Gastrocnemius medialis (tissue), 4 donors: ENCODE measurements around the gene GRIK4. TPM values are rescaled to one million over a fixed set of nuclear protein-coding genes. Genes with fewer than 3 reads are reported as not detected.
"Not testable (repeated sequence)": the region's sequence is repeated elsewhere in the genome, so short reads cannot be mapped to it uniquely, and the experiment has no call there.

ENCODE experiments used
- ATAC-seq, 2 donors: fragments of 150-250 bp; one replicate each; pipeline ENCODE4 v1.9.1; 2016
- DNase-seq, 2 donors: peaks; one replicate each; pipeline ENCODE4 v3.0.0-alpha.2; 2019
- H3K27ac ChIP-seq, 4 donors: fragments of 200-600 bp; sonication (generic); 1 replicate in 1 of 4; 2 replicates in 3 of 4; pipeline ENCODE4 v1.5.1; 2016 to 2018; ENCODE audit warnings: mild to moderate bottlenecking in 2 of 4, moderate library complexity in 1 of 4
- H3K27me3 ChIP-seq, 3 donors: fragments of 200-600 bp; sonication (generic) in 2 of 3; 1 replicate in 1 of 3; 2 replicates in 2 of 3; pipeline versions ENCODE4 v1.5.1 to v1.6.0; 2016 to 2019; ENCODE audit warnings: mild to moderate bottlenecking in 1 of 3, moderate library complexity in 1 of 3
- H3K36me3 ChIP-seq, 2 donors: fragments of 200-600 bp; sonication (generic) in 1 of 2; one replicate each; pipeline ENCODE4 v1.5.1; 2017 to 2018
- H3K4me1 ChIP-seq, 2 donors: fragments of 200-600 bp; sonication (generic) in 1 of 2; one replicate each; pipeline ENCODE4 v1.5.1; 2016 to 2017; ENCODE audit warnings: mild to moderate bottlenecking in 2 of 2
- H3K4me3 ChIP-seq, 4 donors: fragments of 200-600 bp; sonication (generic) in 3 of 4; 1 replicate in 1 of 4; 2 replicates in 3 of 4; pipeline ENCODE4 v1.5.1; 2016 to 2019; ENCODE audit warnings: mild to moderate bottlenecking in 2 of 4
- H3K9me3 ChIP-seq, 3 donors: fragments of 200-600 bp; sonication (generic) in 2 of 3; 1 replicate in 1 of 3; 2 replicates in 2 of 3; pipeline ENCODE4 v1.5.1; 2016 to 2019
- POLR2A ChIP-seq, 2 donors: fragments of 450-650 bp; IDR thresholded peaks; one replicate each; pipeline ENCODE4 v1.6.1; 2017; ENCODE audit warnings: antibody characterized with exemption in 2 of 2, mild to moderate bottlenecking in 2 of 2, moderate library complexity in 2 of 2
- in situ Hi-C, 4 donors: fragments of 200-750 bp; cut with MboI; loops; one replicate each; pipeline versions ENCODE4 v1.15.0 to v1.8.0; 2017; ENCODE audit warnings: low sequenced_read_pairs in 4 of 4
- intact Hi-C: fragments of 100-400 bp; cut with DNase I; formaldehyde crosslinking; loops from one replicate; pipeline ENCODE4 v1.15.1; 2023; ENCODE audit warnings: low total_unique reads
- total RNA-seq, 4 donors: library from RNA; depleted of rRNA; stranded (reverse); fragments of >200 nt; gene quantifications; one replicate each; pipeline versions ENCODE4 v1.1.0 to v1.2.3, GENCODE V29; 2016
- TF ChIP-seq, protein P1 (sequence below), 5 experiments: fragments of 450-650 bp in 3 of 5; fragments of 200-600 bp in 2 of 5; sonication (generic) in 2 of 5; IDR thresholded peaks in 4 of 5; conservative IDR thresholded peaks in 1 of 5; 1 replicate in 4 of 5; 2 replicates in 1 of 5; pipeline ENCODE4 v1.5.1; 2016 to 2019; ENCODE audit warnings: antibody characterized with exemption in 5 of 5, mild to moderate bottlenecking in 3 of 5, moderate library complexity in 3 of 5

Gene GRIK4
- total RNA-seq, 4 donors from 2014 or later = 0.42 TPM; not detected in 3

DNA sequence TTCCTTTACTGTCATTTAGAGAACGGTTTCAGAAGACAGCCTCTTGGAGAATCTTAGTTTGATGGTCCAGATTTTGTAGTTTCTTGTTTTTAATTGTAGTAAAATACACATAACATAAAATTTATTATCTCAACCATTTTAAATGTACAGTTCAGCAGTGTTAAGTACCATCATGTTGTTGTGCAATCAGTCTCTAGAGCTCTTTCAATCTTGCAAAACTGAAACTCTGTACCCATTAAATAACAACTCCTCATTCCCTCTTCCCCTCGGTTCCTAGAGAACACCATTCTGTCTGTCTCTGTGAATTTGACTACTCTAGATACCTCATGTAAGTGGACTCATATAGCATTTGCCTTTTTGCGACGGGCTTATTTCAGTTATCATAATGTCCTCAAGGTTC is 69.8 kb downstream of the GRIK4 start:
- in situ Hi-C loops (no loop called here), intact Hi-C loops (no loop called here)
- H3K36me3 ChIP-seq = no peaks in the 10 kb centered on the region
- DNase-seq = no peak
- H3K27ac ChIP-seq = no peak overlapping the region
- H3K4me3 ChIP-seq = no peak overlapping the region
- peaks cover 3 to 6% (median 6%) of the 10 kb centered on the region in 3 donors for H3K27me3 ChIP-seq
- no peaks in the 10 kb centered on the region for H3K4me1 ChIP-seq
- TF ChIP-seq POLR2A (IDR thresholded peaks at IDR 0.05) = no peak
- TF ChIP-seq, protein P1, sequence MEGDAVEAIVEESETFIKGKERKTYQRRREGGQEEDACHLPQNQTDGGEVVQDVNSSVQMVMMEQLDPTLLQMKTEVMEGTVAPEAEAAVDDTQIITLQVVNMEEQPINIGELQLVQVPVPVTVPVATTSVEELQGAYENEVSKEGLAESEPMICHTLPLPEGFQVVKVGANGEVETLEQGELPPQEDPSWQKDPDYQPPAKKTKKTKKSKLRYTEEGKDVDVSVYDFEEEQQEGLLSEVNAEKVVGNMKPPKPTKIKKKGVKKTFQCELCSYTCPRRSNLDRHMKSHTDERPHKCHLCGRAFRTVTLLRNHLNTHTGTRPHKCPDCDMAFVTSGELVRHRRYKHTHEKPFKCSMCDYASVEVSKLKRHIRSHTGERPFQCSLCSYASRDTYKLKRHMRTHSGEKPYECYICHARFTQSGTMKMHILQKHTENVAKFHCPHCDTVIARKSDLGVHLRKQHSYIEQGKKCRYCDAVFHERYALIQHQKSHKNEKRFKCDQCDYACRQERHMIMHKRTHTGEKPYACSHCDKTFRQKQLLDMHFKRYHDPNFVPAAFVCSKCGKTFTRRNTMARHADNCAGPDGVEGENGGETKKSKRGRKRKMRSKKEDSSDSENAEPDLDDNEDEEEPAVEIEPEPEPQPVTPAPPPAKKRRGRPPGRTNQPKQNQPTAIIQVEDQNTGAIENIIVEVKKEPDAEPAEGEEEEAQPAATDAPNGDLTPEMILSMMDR (IDR thresholded peaks at IDR 0.05 in 4 of 5, conservative IDR thresholded peaks at IDR 0.05 in 1 of 5) = no peak
- no peak for ATAC-seq
- peaks cover 0 to 4% (median 3%) of the 10 kb centered on the region in 3 donors for H3K9me3 ChIP-seq

DNA sequence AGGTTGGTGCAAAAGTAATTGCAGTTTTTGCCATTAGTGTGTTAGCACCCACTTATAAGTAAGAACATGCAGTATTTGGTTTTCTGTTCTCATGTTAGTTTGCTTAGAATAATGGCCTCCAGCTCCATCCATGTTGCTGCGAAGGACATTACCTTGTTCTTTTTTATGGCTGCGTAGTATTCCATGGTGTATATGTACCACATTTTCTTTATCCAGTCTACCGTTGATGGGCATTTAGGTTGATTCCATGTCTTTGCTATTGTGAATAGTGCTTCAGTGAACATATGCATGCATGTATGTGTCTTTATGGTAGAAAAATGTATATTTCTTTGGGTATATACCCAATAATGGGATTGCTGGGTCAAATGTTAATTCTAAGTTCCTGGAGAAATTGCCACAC is 71.0 kb downstream of the GRIK4 start:
- H3K9me3 ChIP-seq, H3K27ac ChIP-seq, DNase-seq, H3K27me3 ChIP-seq, H3K36me3 ChIP-seq, H3K4me3 ChIP-seq, intact Hi-C loops, ATAC-seq, in situ Hi-C loops, H3K4me1 ChIP-seq: not testable (repeated sequence)

DNA sequence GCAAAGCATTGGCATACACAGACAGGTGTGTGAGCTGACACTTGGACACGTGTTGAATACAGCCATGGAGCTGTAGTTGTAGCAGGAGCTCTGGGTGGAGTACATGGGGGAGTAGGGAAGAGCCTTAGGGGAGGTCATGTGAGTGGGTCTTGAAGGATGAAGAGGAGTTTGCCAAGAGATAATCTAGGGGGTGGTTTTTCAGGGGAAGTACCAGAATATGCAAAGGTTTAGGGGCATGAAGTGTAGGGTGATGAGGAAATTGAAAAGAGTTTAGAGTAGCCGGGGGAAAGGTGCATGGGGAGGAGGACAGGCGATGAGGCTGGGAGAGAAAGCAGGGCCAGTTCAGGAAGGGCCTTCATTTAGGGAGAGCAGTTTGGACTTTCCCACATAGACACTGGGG is 74.5 kb downstream of the GRIK4 start:
- Histone ChIP-seq H3K9me3 (peaks cover 0 to 4% (median 3%) of the 10 kb centered on the region in 3 donors), H3K27ac (no peak overlapping the region), H3K4me3 (no peak overlapping the region), H3K4me1 (no peaks in the 10 kb centered on the region), H3K27me3 (peaks cover 0 to 6% (median 6%) of the 10 kb centered on the region in 3 donors), H3K36me3 (no peaks in the 10 kb centered on the region)
- DNase-seq = no peak
- intact Hi-C loops = no loop called here
- no peak for ATAC-seq
- TF ChIP-seq, protein P1 (IDR thresholded peaks at IDR 0.05 in 4 of 5, conservative IDR thresholded peaks at IDR 0.05 in 1 of 5) = no peak
- no peak for TF ChIP-seq POLR2A (IDR thresholded peaks at IDR 0.05)
- in situ Hi-C loops = no loop called here

DNA sequence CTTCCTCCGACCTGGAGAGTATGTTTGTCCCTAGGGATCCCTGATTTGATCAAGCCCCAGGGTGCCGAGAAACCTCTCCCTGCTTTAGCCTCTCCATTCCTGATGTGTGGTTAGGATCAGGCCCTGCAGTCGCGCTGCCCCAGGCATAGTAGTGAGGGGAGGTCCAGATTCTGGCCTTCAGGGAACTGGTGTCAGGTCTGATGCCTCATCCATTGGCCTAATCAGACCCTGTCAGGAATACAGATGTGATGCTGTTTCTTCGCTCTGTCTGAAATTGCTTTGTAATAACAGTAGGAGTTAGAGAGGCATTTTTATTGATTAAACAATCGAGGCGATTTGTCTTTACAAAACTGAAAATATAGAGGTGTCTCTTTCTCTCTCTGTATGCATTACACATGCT is 75.2 kb downstream of the GRIK4 start:
- intact Hi-C loops (no loop called here), in situ Hi-C loops (no loop called here)
- TF ChIP-seq, protein P1 (IDR thresholded peaks at IDR 0.05 in 4 of 5, conservative IDR thresholded peaks at IDR 0.05 in 1 of 5) = no peak
- no peak for TF ChIP-seq POLR2A (IDR thresholded peaks at IDR 0.05)
- Histone ChIP-seq H3K4me1 (no peaks in the 10 kb centered on the region), H3K27ac (no peak overlapping the region), H3K9me3 (peaks cover 0 to 4% (median 3%) of the 10 kb centered on the region in 3 donors), H3K36me3 (no peaks in the 10 kb centered on the region), H3K27me3 (peaks cover 0 to 6% (median 6%) of the 10 kb centered on the region in 3 donors), H3K4me3 (no peak overlapping the region)
- ATAC-seq (no peak), DNase-seq (no peak)

DNA sequence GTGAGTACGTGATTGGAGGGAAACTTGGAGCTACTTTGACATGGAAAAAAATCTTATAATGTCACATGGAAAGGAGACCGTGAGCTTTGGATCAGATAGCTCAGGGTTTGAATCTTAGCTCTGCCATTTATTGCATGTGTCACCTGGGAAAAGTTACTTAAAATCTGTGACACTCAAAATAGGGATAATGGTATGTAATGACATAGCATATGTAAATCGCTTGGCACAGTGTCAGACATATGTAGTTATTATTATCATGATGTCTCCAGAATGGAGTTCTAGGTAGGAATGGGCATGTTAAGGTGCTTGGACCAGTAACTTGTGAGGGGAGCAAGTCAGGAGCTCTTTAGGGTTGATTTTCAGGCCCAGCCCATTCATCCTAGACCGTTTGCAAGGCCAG is 75.8 kb downstream of the GRIK4 start:
- Histone ChIP-seq H3K27ac (no peak overlapping the region), H3K4me3 (no peak overlapping the region), H3K27me3 (peaks cover 0 to 6% (median 5%) of the 10 kb centered on the region in 3 donors), H3K36me3 (no peaks in the 10 kb centered on the region), H3K9me3 (peaks cover 0 to 4% (median 3%) of the 10 kb centered on the region in 3 donors), H3K4me1 (no peaks in the 10 kb centered on the region)
- no peak for TF ChIP-seq POLR2A (IDR thresholded peaks at IDR 0.05)
- TF ChIP-seq, protein P1 (IDR thresholded peaks at IDR 0.05 in 4 of 5, conservative IDR thresholded peaks at IDR 0.05 in 1 of 5) = no peak
- in situ Hi-C loops = no loop called here
- ATAC-seq = no peak
- intact Hi-C loops = no loop called here
- no peak for DNase-seq
